ENCODE measurements around the gene CASP14.

- no peak for TF ChIP-seq CTCF (conservative IDR thresholded peaks at IDR 0.05; ENCODE audit: low read length)
- no peak for TF ChIP-seq EZH2phosphoT487 (IDR thresholded peaks at IDR 0.05; ENCODE audit: borderline replicate concordance, low read depth, low read length)
Measured at GRCh38 chr19:15014579-15014978, 34.7 kb upstream of the CASP14 start.

Data from OCI-LY7 (cell line).